Mesenchymal stem cell (in vitro differentiated cells and primary cell): ENCODE data around the gene DCAF16. TPM values are rescaled to one million over a fixed set of nuclear protein-coding genes. Genes with fewer than 3 reads are reported as not detected.

Experiments used
- DNase-seq: peaks from one replicate; pipeline ENCODE4 v3.0.0-alpha.2; 2013
- H2AFZ ChIP-seq: one replicate; pipeline ENCODE4 v1.6.1; 2013; ENCODE audit warnings: low read depth, mild to moderate bottlenecking, control low read depth, inconsistent platforms, low read length, moderate library complexity
- H2AK5ac ChIP-seq: 2 replicates; pipeline ENCODE4 v1.6.1; 2013; ENCODE audit warnings: low read length, moderate library complexity, mild to moderate bottlenecking, inconsistent platforms; ENCODE audit not compliant: severe bottlenecking
- H2BK120ac ChIP-seq: one replicate; pipeline ENCODE4 v1.6.1; 2013; ENCODE audit warnings: low read depth, mild to moderate bottlenecking, inconsistent platforms, low read length, moderate library complexity
- H2BK12ac ChIP-seq, 2 experiments: one replicate each; pipeline ENCODE4 v1.6.1; 2013; ENCODE audit warnings: inconsistent platforms in 2 of 2, low read length in 2 of 2, mild to moderate bottlenecking in 2 of 2, moderate library complexity in 2 of 2, control low read depth in 1 of 2
- H2BK15ac ChIP-seq: one replicate; pipeline ENCODE4 v1.6.1; 2013; ENCODE audit warnings: mild to moderate bottlenecking, low read depth, inconsistent platforms; ENCODE audit not compliant: poor library complexity, severe bottlenecking
- H2BK5ac ChIP-seq: 2 replicates; pipeline ENCODE4 v1.6.1; 2013; ENCODE audit warnings: low read depth, mild to moderate bottlenecking, low read length, control low read depth, inconsistent platforms; ENCODE audit not compliant: poor library complexity, severe bottlenecking
- H3K14ac ChIP-seq, 2 experiments: one replicate each; pipeline ENCODE4 v1.6.1; 2013; ENCODE audit warnings: inconsistent platforms in 2 of 2, low read length in 2 of 2, control low read depth in 1 of 2, mild to moderate bottlenecking in 1 of 2, moderate library complexity in 1 of 2
- H3K18ac ChIP-seq, 2 experiments: one replicate each; pipeline ENCODE4 v1.6.1; 2013; ENCODE audit warnings: inconsistent platforms in 2 of 2, low read length in 2 of 2, control low read depth in 1 of 2, low read depth in 1 of 2, mild to moderate bottlenecking in 1 of 2
- H3K23ac ChIP-seq, 2 experiments: one replicate each; pipeline ENCODE4 v1.6.1; 2013; ENCODE audit warnings: inconsistent platforms in 2 of 2, low read length in 2 of 2, mild to moderate bottlenecking in 2 of 2, moderate library complexity in 2 of 2, control low read depth in 1 of 2
- H3K27ac ChIP-seq: 2 replicates; pipeline ENCODE4 v1.5.1; 2013; ENCODE audit warnings: mild to moderate bottlenecking, moderate library complexity, low read length, control low read depth, inconsistent platforms; ENCODE audit not compliant: poor library complexity, severe bottlenecking
- H3K27me3 ChIP-seq, 2 experiments: 2 replicates each; pipeline versions ENCODE4 v1.6.1 to v1.7.0; 2013; ENCODE audit warnings: low read length in 2 of 2, mild to moderate bottlenecking in 2 of 2, moderate library complexity in 2 of 2, control low read depth in 1 of 2, inconsistent platforms in 1 of 2; ENCODE audit not compliant: control insufficient read depth in 1 of 2, insufficient read depth in 1 of 2
- H3K36me3 ChIP-seq, 2 experiments: 2 replicates each; pipeline versions ENCODE4 v1.6.1 to v1.7.0; 2013; ENCODE audit warnings: low read length in 2 of 2, control low read depth in 1 of 2, inconsistent platforms in 1 of 2, low read depth in 1 of 2, mild to moderate bottlenecking in 1 of 2; ENCODE audit not compliant: insufficient read depth in 2 of 2, control insufficient read depth in 1 of 2
- H3K4ac ChIP-seq, 2 experiments: one replicate each; pipeline ENCODE4 v1.6.1; 2013; ENCODE audit warnings: inconsistent platforms in 2 of 2, low read length in 2 of 2, mild to moderate bottlenecking in 2 of 2, moderate library complexity in 2 of 2, control low read depth in 1 of 2, low read depth in 1 of 2
- H3K4me1 ChIP-seq: 2 replicates; pipeline ENCODE4 v1.6.1; 2013; ENCODE audit warnings: low read depth, low read length, control low read depth; ENCODE audit not compliant: control insufficient read depth, insufficient read depth
- H3K4me2 ChIP-seq: 2 replicates; pipeline ENCODE4 v1.6.1; 2013; ENCODE audit warnings: low read length, mild to moderate bottlenecking, inconsistent platforms; ENCODE audit not compliant: poor library complexity, severe bottlenecking
- H3K4me3 ChIP-seq, 2 experiments: 2 replicates each; pipeline versions ENCODE4 v1.5.1 to v1.7.0; 2013; ENCODE audit warnings: low read length in 2 of 2, mild to moderate bottlenecking in 2 of 2, control low read depth in 1 of 2, low read depth in 1 of 2; ENCODE audit not compliant: insufficient read depth in 1 of 2
- H3K79me1 ChIP-seq: replicated peaks from 2 replicates; pipeline ENCODE4 v1.6.1; 2013; ENCODE audit warnings: mild to moderate bottlenecking, control low read depth, low read length, inconsistent platforms; ENCODE audit not compliant: poor library complexity, severe bottlenecking
- H3K9ac ChIP-seq: 2 replicates; pipeline ENCODE4 v1.7.0; 2013; ENCODE audit warnings: mild to moderate bottlenecking, low read length, moderate library complexity
- H3K9me3 ChIP-seq: 2 replicates; pipeline ENCODE4 v1.7.0; 2013; ENCODE audit warnings: mild to moderate bottlenecking, low read length; ENCODE audit not compliant: control insufficient read depth
- H4K8ac ChIP-seq: one replicate; pipeline ENCODE4 v1.6.1; 2013; ENCODE audit warnings: inconsistent platforms, mild to moderate bottlenecking, low read length, moderate library complexity
- H4K91ac ChIP-seq: one replicate; pipeline ENCODE4 v1.6.1; 2013; ENCODE audit warnings: mild to moderate bottlenecking, low read length, inconsistent platforms
- WGBS: methylation state at CpG from one replicate; pipeline ENCODE4 v1.1.7; 2013; ENCODE audit warnings: mixed read lengths; 5-methylcytosine and 5-hydroxymethylcytosine counted together
- polyA plus RNA-seq, 2 experiments: library from polyadenylated mRNA; stranded (reverse); fragments of 200-250 nt; gene quantifications; one replicate each; pipeline ENCODE4 v1.2.3, GENCODE V29; 2013

The DCAF16 gene
- 16.9 TPM for polyA plus RNA-seq (2013, experiment 1 of 2)
- polyA plus RNA-seq (2013, experiment 2 of 2) = 16.4 TPM

- H3K79me1 ChIP-seq = no peaks in the 10 kb centered on the region
- WGBS = under 1% methylated on average over 69 of the region's 69 CpGs
- peak within 1 kb of the TSS; percentile 55 for H2BK15ac ChIP-seq
- peak within 1 kb of the TSS in 1 of 2 experiments; percentile 76 for H3K4ac ChIP-seq
- H3K14ac ChIP-seq = peak within 1 kb of the TSS in 1 of 2 experiments; percentile 82
- peak within 1 kb of the TSS; percentile 57 for H2BK5ac ChIP-seq
- no peak within 1 kb of the TSS for H2BK12ac ChIP-seq
- peak within 1 kb of the TSS; percentile 84 to 89 for H3K18ac ChIP-seq
- peak within 1 kb of the TSS; percentile 98 for H3K9ac ChIP-seq
- no peaks in the 10 kb centered on the region for H3K27me3 ChIP-seq
- H4K8ac ChIP-seq = peak within 1 kb of the TSS; percentile 66
- H3K27ac ChIP-seq = peak within 1 kb of the TSS; percentile 91
- H2BK120ac ChIP-seq = no peak within 1 kb of the TSS
- peak within 1 kb of the TSS; percentile 88 to 98 for H3K4me3 ChIP-seq
- H3K23ac ChIP-seq = peak within 1 kb of the TSS in 1 of 2 experiments; percentile 23
- no peak within 1 kb of the TSS for H2AK5ac ChIP-seq
- peak; percentile 99 for DNase-seq
- no peak within 1 kb of the TSS for H4K91ac ChIP-seq
- H3K36me3 ChIP-seq = peaks cover 0 to 4% of the 10 kb centered on the region in 2 experiments
- no peaks in the 10 kb centered on the region for H3K4me1 ChIP-seq
- H3K9me3 ChIP-seq = no peaks in the 10 kb centered on the region
- H2AFZ ChIP-seq = peak within 1 kb of the TSS; percentile 83
- H3K4me2 ChIP-seq = peak within 1 kb of the TSS; percentile 78
These were observed at the start of gene DCAF16, which contains the start of gene NCAPG for GRCh38 chr4:17810260-17811077. Gene DCAF16, minus strand, starts transcription at chr4:17810757. Its CDS starts 6,616 bp downstream, at chr4:17804141. Gene NCAPG, plus strand, starts transcription at chr4:17810979. Its CDS starts 99 bp downstream, at chr4:17811078.

- Histone ChIP-seq H3K4me3 (no peak overlapping the region), H2BK12ac (no peak overlapping the region), H3K9ac (no peak overlapping the region), H2AK5ac (no peak overlapping the region), H3K23ac (no peak overlapping the region), H4K91ac (no peak overlapping the region), H3K4me2 (no peak overlapping the region), H3K18ac (no peak overlapping the region), H4K8ac (no peak overlapping the region), H3K9me3 (peaks cover 24% of the 10 kb centered on the region), H3K14ac (no peak overlapping the region), H3K36me3 (no peaks in the 10 kb centered on the region), H2BK5ac (no peak overlapping the region), H3K4ac (no peak overlapping the region), H3K27me3 (no peaks in the 10 kb centered on the region), H2AFZ (no peak overlapping the region), H2BK15ac (no peak overlapping the region), H3K4me1 (no peaks in the 10 kb centered on the region), H2BK120ac (no peak overlapping the region), H3K79me1 (peaks cover 2% of the 10 kb centered on the region), H3K27ac (no peak overlapping the region)
- WGBS = 100% methylated on average over 4 of the region's 5 CpGs
- no peak for DNase-seq
These were observed 49.3 kb upstream of the DCAF16 start for GRCh38 chr4:17859793-17860406.

GRCh38 chr4:17854036-17854435, 43.5 kb upstream of the DCAF16 start:
- Histone ChIP-seq H2BK5ac (no peak overlapping the region), H3K79me1 (no peaks in the 10 kb centered on the region), H3K14ac (no peak overlapping the region), H2AK5ac (no peak overlapping the region), H3K23ac (no peak overlapping the region), H4K91ac (no peak overlapping the region), H3K27me3 (no peaks in the 10 kb centered on the region), H3K27ac (no peak overlapping the region), H4K8ac (no peak overlapping the region), H2BK12ac (no peak overlapping the region), H2AFZ (no peak overlapping the region), H3K9ac (no peak overlapping the region), H3K4me2 (no peak overlapping the region), H3K4ac (no peak overlapping the region), H3K9me3 (no peaks in the 10 kb centered on the region), H2BK120ac (no peak overlapping the region), H3K18ac (no peak overlapping the region), H3K36me3 (no peaks in the 10 kb centered on the region), H3K4me1 (no peaks in the 10 kb centered on the region), H2BK15ac (no peak overlapping the region), H3K4me3 (no peak overlapping the region)
- no peak for DNase-seq
- 100% methylated on average over 1 of the region's 3 CpGs for WGBS

GRCh38 chr4:17851959-17852358, 41.4 kb upstream of the DCAF16 start:
- no peak for DNase-seq
- no peak overlapping the region for H3K23ac ChIP-seq
- H2BK12ac ChIP-seq = no peak overlapping the region
- no peak overlapping the region for H2AK5ac ChIP-seq
- no peaks in the 10 kb centered on the region for H3K27me3 ChIP-seq
- no peak overlapping the region for H2BK5ac ChIP-seq
- no peaks in the 10 kb centered on the region for H3K36me3 ChIP-seq
- no peak overlapping the region for H3K4me2 ChIP-seq
- no peak overlapping the region for H3K4me3 ChIP-seq
- H4K8ac ChIP-seq = no peak overlapping the region
- no peak overlapping the region for H3K9ac ChIP-seq
- no peak overlapping the region for H3K14ac ChIP-seq
- no peaks in the 10 kb centered on the region for H3K9me3 ChIP-seq
- no peak overlapping the region for H3K4ac ChIP-seq
- H3K27ac ChIP-seq = no peak overlapping the region
- H4K91ac ChIP-seq = no peak overlapping the region
- no peak overlapping the region for H2BK15ac ChIP-seq
- H3K79me1 ChIP-seq = no peaks in the 10 kb centered on the region
- H3K18ac ChIP-seq = no peak overlapping the region
- no peak overlapping the region for H2AFZ ChIP-seq
- H3K4me1 ChIP-seq = no peaks in the 10 kb centered on the region
- H2BK120ac ChIP-seq = no peak overlapping the region
